Measurements from ENCODE around the gene GCNT4. TPM values are rescaled to one million over a fixed set of nuclear protein-coding genes. Genes with fewer than 3 reads are reported as not detected.

The GCNT4 gene
- total RNA-seq, 1 experiment from 2014 or later: 0.63 TPM

- H3T11ph ChIP-seq (ENCODE audit: low read length): no peak overlapping the region
- H3K27me3 Mint-ChIP-seq (ENCODE audit: low read depth): no peaks in the 10 kb centered on the region
- no peak overlapping the region for H3K9ac ChIP-seq (ENCODE audit: extremely low read depth, insufficient read length, low read length)
- H4K5ac ChIP-seq (ENCODE audit: insufficient read length, low read depth, low read length): no peak overlapping the region
- WGBS (ENCODE audit: extremely low coverage, insufficient read length, low lambda C conversion rate): no CpG with 5 or more reads among the region's 2 CpGs
- H4K91ac ChIP-seq (ENCODE audit: insufficient read length, low read depth, low read length): no peak overlapping the region
- no peaks in the 10 kb centered on the region for H3K36me3 Mint-ChIP-seq (ENCODE audit: insufficient read depth in 1 of 3, low read depth in 3 of 3)
- H3K27ac Mint-ChIP-seq: no peak overlapping the region
- H4K20me1 ChIP-seq (ENCODE audit: control insufficient read depth, insufficient read depth, insufficient read length): no peaks in the 10 kb centered on the region
- no peaks in the 10 kb centered on the region for H3K79me2 ChIP-seq (ENCODE audit: insufficient read depth, low read length)
- H3K4ac ChIP-seq (ENCODE audit: low read depth, low read length): no peak overlapping the region
- H2BK5ac ChIP-seq (ENCODE audit: insufficient read length, low read length): no peak overlapping the region
- H3K23me2 ChIP-seq (ENCODE audit: insufficient read length, low read depth, low read length, poor library complexity, severe bottlenecking): no peaks in the 10 kb centered on the region
- no peak overlapping the region for H2BK120ac ChIP-seq (ENCODE audit: low read depth, low read length, poor library complexity, severe bottlenecking)
- no peaks in the 10 kb centered on the region for H3K4me1 ChIP-seq (ENCODE audit: insufficient read depth, low read length)
- no peaks in the 10 kb centered on the region for H3K4me1 Mint-ChIP-seq
- no peaks in the 10 kb centered on the region for H3K27me3 ChIP-seq (ENCODE audit: insufficient read depth, low read length)
- H4K8ac ChIP-seq (replicated peaks; ENCODE audit: insufficient read length, low read depth, low read length): no peak overlapping the region
- TF ChIP-seq, protein P1, sequence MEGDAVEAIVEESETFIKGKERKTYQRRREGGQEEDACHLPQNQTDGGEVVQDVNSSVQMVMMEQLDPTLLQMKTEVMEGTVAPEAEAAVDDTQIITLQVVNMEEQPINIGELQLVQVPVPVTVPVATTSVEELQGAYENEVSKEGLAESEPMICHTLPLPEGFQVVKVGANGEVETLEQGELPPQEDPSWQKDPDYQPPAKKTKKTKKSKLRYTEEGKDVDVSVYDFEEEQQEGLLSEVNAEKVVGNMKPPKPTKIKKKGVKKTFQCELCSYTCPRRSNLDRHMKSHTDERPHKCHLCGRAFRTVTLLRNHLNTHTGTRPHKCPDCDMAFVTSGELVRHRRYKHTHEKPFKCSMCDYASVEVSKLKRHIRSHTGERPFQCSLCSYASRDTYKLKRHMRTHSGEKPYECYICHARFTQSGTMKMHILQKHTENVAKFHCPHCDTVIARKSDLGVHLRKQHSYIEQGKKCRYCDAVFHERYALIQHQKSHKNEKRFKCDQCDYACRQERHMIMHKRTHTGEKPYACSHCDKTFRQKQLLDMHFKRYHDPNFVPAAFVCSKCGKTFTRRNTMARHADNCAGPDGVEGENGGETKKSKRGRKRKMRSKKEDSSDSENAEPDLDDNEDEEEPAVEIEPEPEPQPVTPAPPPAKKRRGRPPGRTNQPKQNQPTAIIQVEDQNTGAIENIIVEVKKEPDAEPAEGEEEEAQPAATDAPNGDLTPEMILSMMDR (conservative IDR thresholded peaks at IDR 0.05): no peak
- H2BK12ac ChIP-seq (ENCODE audit: insufficient read length, low read depth, low read length): no peak overlapping the region
- no peak overlapping the region for H2AK5ac ChIP-seq (ENCODE audit: insufficient read length, low read length)
- no peak overlapping the region for H2BK15ac ChIP-seq (ENCODE audit: low read depth, low read length)
- no peaks in the 10 kb centered on the region for H3K79me1 ChIP-seq (ENCODE audit: insufficient read depth, low read depth, low read length, poor library complexity, severe bottlenecking)
- DNase-seq: no peak
- H3K4me3 Mint-ChIP-seq: no peak overlapping the region
- H3K14ac ChIP-seq (ENCODE audit: insufficient read depth, low read length): no peak overlapping the region
- H2AFZ ChIP-seq (ENCODE audit: low read length): no peak overlapping the region
- H3K18ac ChIP-seq (ENCODE audit: insufficient read length, low read depth, low read length): no peak overlapping the region
- H3K27ac ChIP-seq (ENCODE audit: insufficient read length, low read depth, low read length): no peak overlapping the region
- H3K23ac ChIP-seq (ENCODE audit: insufficient read length, low read depth, low read length): no peak overlapping the region
- H2BK20ac ChIP-seq (ENCODE audit: low read depth, low read length, poor library complexity, severe bottlenecking): no peak overlapping the region
- H3K4me2 ChIP-seq (ENCODE audit: insufficient read depth, insufficient read length, low read length): no peak overlapping the region
- no peak overlapping the region for H3K56ac ChIP-seq (ENCODE audit: insufficient read length, low read depth, low read length)
- H3K9me3 Mint-ChIP-seq: no peaks in the 10 kb centered on the region
- no peaks in the 10 kb centered on the region for H3K9me3 ChIP-seq (ENCODE audit: control insufficient read depth, low read depth, low read length)
These were observed 10.7 kb upstream of the GCNT4 start for GRCh38 chr5:75062925-75063531.
